ENCODE measurements around the gene PTCHD4.

DNA sequence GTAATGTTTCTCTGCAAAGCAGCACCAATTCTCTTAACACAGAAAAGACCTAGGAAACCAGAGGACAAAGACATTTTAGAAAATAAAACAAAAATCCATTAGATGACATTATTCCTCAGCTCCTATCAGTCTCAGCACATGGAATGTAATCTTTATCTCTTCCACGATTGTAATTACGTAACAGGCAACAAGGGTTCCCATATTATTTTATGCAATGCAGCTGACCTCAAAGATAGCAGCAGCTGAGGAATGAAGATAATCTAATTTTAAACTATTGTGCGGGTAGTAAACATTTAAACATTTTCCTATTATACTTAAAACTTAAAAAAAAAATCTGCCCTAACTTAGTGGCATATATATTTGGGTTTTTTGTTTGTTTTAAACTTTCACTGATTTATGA lies 33.0 kb upstream of the PTCHD4 start:
- no peak for TF ChIP-seq EZH2 (IDR thresholded peaks at IDR 0.05; ENCODE audit: borderline replicate concordance, low read depth, low read length, severe bottlenecking)
- TF ChIP-seq, protein P1, sequence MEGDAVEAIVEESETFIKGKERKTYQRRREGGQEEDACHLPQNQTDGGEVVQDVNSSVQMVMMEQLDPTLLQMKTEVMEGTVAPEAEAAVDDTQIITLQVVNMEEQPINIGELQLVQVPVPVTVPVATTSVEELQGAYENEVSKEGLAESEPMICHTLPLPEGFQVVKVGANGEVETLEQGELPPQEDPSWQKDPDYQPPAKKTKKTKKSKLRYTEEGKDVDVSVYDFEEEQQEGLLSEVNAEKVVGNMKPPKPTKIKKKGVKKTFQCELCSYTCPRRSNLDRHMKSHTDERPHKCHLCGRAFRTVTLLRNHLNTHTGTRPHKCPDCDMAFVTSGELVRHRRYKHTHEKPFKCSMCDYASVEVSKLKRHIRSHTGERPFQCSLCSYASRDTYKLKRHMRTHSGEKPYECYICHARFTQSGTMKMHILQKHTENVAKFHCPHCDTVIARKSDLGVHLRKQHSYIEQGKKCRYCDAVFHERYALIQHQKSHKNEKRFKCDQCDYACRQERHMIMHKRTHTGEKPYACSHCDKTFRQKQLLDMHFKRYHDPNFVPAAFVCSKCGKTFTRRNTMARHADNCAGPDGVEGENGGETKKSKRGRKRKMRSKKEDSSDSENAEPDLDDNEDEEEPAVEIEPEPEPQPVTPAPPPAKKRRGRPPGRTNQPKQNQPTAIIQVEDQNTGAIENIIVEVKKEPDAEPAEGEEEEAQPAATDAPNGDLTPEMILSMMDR (IDR thresholded peaks at IDR 0.05; ENCODE audit: borderline replicate concordance, extremely low read depth, low read length, poor library complexity, severe bottlenecking): no peak
